ENCODE data around the gene OR1A1. TPM values are rescaled to one million over a fixed set of nuclear protein-coding genes. Genes with fewer than 3 reads are reported as not detected.

OR1A1 gene
- polyA plus RNA-seq, 10 donors = 0.06 TPM; not detected in 9

Other genes with a start within 250 kb of the OR1A1 start
- gene OR1D5, start 144.1 kb upstream of the OR1A1 start, polyA plus RNA-seq (ENCODE audit: insufficient read length in 10 of 10) = not detected
- gene OR1D2, start 103.2 kb upstream of the OR1A1 start, polyA plus RNA-seq (ENCODE audit: insufficient read length in 10 of 10) = not detected
- not detected for gene OR1G1, start 80.1 kb upstream of the OR1A1 start, polyA plus RNA-seq (ENCODE audit: insufficient read length in 10 of 10)
- not detected for gene OR1A2, start 10.1 kb upstream of the OR1A1 start, polyA plus RNA-seq (ENCODE audit: insufficient read length in 10 of 10)
- under 1 TPM in 2 of 10 donors, not detected in 8; 0.12 TPM for gene OR3A1, start 90.7 kb downstream of the OR1A1 start, polyA plus RNA-seq (ENCODE audit: insufficient read length in 10 of 10)
- gene OR3A2, start 178.6 kb downstream of the OR1A1 start, polyA plus RNA-seq (ENCODE audit: insufficient read length in 10 of 10) = under 1 TPM in 9 of 10 donors, not detected in 1; 0.15 to 0.38 (median 0.27) TPM
- gene OR1E1, start 190.7 kb downstream of the OR1A1 start, polyA plus RNA-seq (ENCODE audit: insufficient read length in 10 of 10) = under 1 TPM in 2 of 10 donors, not detected in 8; 0.15 to 0.16 TPM
- under 1 TPM in 5 of 10 donors, not detected in 5; 0.04 to 0.17 (median 0.12) TPM for gene OR3A3, start 203.7 kb downstream of the OR1A1 start, polyA plus RNA-seq (ENCODE audit: insufficient read length in 10 of 10)
- gene OR1E2, start 226.2 kb downstream of the OR1A1 start, polyA plus RNA-seq (ENCODE audit: insufficient read length in 10 of 10) = not detected